ENCODE results near the gene ADGRL2.

ADGRL2 gene

DNA sequence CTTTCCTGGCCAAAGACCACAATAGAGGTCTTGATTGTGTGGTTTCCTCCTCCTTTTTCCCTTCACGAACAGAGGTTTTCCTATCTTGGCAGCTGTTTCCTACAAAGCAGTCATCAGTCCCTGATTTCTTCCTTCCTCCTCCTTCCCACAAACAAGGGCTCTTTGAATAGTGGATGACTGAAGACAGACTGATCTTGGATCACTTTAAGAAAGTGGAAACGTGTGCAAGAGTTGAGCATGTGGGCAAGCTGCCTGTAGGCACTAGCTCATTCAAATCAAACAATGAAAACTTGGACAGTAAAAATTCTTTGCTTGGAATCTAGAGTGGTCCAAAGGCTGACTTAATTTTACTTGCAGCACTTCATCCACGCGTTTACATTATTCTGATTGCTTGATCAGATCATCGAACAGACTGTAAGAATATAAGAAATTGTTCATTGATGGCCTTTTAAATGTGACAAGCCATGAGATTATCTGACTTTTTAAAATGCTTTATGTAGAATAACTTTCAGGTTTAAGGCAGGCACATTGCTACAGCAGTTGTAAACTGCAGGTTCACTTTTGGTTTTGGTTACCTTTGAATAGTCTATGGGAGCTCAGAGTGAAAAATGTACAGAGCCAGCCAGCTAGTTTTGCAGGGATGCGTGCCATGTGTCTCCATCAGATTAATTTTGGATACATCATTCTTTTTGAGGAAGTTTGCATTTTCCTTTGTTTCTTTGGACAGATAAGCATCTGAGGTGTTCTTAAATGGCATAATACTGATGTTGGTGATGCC lies 34.4 kb downstream of the ADGRL2 start:
- Histone ChIP-seq H3K79me2 (ENCODE audit: insufficient read depth, low read depth) (no peaks in the 10 kb centered on the region), H2AFZ (ENCODE audit: low read depth) (no peak overlapping the region), H3K9ac (no peak overlapping the region), H3K27ac (no peak overlapping the region), H3K4me3 (IDR thresholded peaks at IDR 0.05; ENCODE audit: insufficient read depth, low read depth, low read length) (no peak overlapping the region), H3K4me1 (ENCODE audit: low read depth, poor library complexity, severe bottlenecking) (no peaks in the 10 kb centered on the region), H3K4me2 (no peak overlapping the region), H4K20me1 (ENCODE audit: insufficient read depth) (no peaks in the 10 kb centered on the region), H3K36me3 (ENCODE audit: insufficient read depth) (no peaks in the 10 kb centered on the region), H3K27me3 (ENCODE audit: insufficient read depth, low read depth) (no peaks in the 10 kb centered on the region)
- TF ChIP-seq, protein P1, sequence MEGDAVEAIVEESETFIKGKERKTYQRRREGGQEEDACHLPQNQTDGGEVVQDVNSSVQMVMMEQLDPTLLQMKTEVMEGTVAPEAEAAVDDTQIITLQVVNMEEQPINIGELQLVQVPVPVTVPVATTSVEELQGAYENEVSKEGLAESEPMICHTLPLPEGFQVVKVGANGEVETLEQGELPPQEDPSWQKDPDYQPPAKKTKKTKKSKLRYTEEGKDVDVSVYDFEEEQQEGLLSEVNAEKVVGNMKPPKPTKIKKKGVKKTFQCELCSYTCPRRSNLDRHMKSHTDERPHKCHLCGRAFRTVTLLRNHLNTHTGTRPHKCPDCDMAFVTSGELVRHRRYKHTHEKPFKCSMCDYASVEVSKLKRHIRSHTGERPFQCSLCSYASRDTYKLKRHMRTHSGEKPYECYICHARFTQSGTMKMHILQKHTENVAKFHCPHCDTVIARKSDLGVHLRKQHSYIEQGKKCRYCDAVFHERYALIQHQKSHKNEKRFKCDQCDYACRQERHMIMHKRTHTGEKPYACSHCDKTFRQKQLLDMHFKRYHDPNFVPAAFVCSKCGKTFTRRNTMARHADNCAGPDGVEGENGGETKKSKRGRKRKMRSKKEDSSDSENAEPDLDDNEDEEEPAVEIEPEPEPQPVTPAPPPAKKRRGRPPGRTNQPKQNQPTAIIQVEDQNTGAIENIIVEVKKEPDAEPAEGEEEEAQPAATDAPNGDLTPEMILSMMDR (conservative IDR thresholded peaks at IDR 0.05; ENCODE audit: low read depth, low read length), result no peak

DNA sequence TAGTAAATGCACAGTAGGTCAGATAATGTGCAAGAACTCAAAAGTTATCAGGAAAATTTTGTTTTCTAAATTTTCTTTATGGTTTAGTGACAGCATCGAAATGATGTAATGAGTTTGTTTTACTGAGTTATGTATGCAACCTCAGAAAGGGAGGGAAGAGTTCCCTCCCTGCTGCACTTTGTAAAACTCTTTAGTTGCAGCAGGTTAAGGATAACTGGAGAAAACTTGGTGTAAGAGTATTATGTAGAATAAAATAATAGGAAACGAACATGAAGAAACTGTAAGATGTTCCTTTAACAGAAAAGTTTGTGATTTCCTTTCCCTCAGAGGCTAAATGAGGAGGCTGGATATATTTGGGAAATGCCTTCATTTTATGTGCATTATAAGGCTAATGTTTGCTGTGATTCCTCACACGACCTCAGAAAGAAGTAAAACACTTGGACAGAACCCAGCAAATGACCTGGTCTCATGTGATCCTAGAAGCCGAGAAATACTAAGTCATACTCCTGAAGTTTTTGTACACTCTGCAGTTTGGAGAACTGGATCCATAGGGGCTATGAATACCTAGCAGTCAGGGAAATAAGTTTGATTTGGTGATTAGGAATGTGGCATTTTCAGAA lies 35.4 kb downstream of the ADGRL2 start:
- TF ChIP-seq, protein P1 (conservative IDR thresholded peaks at IDR 0.05; ENCODE audit: low read depth, low read length), result no peak
- Histone ChIP-seq H3K27ac (no peak overlapping the region), H3K27me3 (ENCODE audit: insufficient read depth, low read depth) (no peaks in the 10 kb centered on the region), H2AFZ (ENCODE audit: low read depth) (no peak overlapping the region), H3K4me1 (ENCODE audit: low read depth, poor library complexity, severe bottlenecking) (no peaks in the 10 kb centered on the region), H3K4me2 (no peak overlapping the region), H4K20me1 (ENCODE audit: insufficient read depth) (no peaks in the 10 kb centered on the region), H3K79me2 (ENCODE audit: insufficient read depth, low read depth) (no peaks in the 10 kb centered on the region), H3K4me3 (IDR thresholded peaks at IDR 0.05; ENCODE audit: insufficient read depth, low read depth, low read length) (no peak overlapping the region), H3K36me3 (ENCODE audit: insufficient read depth) (no peaks in the 10 kb centered on the region), H3K9ac (no peak overlapping the region)

DNA sequence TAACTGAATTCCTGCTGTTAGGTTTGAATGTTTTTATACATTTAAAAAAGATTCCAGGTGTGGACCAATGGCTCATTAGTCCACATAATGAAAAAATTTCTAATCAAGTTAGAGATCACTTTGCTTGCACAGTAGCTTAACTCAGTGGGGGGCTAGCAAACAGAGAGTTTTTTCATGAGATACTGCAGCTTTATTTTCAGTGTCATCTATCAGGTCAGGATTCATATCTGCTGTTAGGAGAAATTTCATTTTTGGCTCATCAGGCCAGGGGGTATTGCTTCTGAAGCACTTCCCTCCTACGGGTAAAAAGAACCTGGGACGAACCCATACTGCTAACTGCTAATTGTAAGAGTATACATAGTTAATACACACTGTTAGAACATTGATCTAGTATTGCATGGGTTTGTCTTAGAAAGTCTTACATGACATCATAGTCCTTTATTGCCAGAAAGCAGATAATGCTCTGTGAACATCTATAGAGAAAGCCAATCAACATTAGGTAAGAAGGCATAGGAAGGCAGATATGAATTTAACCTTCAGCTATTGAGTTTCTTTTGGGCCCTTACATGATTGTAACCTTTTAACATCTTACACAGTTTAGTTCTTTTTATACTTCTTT lies 38.0 kb downstream of the ADGRL2 start:
- no peaks in the 10 kb centered on the region for H3K4me1 ChIP-seq (ENCODE audit: low read depth, poor library complexity, severe bottlenecking)
- no peak overlapping the region for H3K4me2 ChIP-seq
- no peaks in the 10 kb centered on the region for H3K27me3 ChIP-seq (ENCODE audit: insufficient read depth, low read depth)
- no peaks in the 10 kb centered on the region for H3K36me3 ChIP-seq (ENCODE audit: insufficient read depth)
- H3K79me2 ChIP-seq (ENCODE audit: insufficient read depth, low read depth), result no peaks in the 10 kb centered on the region
- H3K9ac ChIP-seq, result no peak overlapping the region
- TF ChIP-seq, protein P1 (conservative IDR thresholded peaks at IDR 0.05; ENCODE audit: low read depth, low read length), result no peak
- no peak overlapping the region for H3K27ac ChIP-seq
- no peak overlapping the region for H2AFZ ChIP-seq (ENCODE audit: low read depth)
- no peaks in the 10 kb centered on the region for H4K20me1 ChIP-seq (ENCODE audit: insufficient read depth)
- no peak overlapping the region for H3K4me3 ChIP-seq (IDR thresholded peaks at IDR 0.05; ENCODE audit: insufficient read depth, low read depth, low read length)

DNA sequence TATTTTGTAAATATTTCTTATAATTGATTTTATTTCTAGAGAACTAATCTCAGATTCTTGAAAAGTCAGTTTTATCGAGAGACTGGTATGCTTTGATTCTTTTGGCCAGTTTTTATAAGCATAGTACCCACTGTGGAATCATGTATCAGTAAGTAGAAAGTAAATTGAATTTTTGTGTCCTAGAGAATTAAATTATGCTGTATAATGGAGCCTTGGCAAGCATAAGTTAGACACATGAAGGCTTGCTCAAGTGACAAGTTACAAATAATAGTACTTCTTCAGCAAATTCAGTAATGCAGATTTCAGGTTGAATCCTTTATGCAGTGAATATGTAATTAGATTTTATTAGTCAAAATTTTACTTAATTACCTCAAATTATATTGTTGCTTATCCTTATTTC lies 40.1 kb downstream of the ADGRL2 start:
- no peaks in the 10 kb centered on the region for H3K36me3 ChIP-seq (ENCODE audit: insufficient read depth)
- H3K79me2 ChIP-seq (ENCODE audit: insufficient read depth, low read depth), result no peaks in the 10 kb centered on the region

More for the DNA sequence above, 40.1 kb downstream of the ADGRL2 start:
- Histone ChIP-seq H3K9ac (no peak overlapping the region), H3K4me3 (IDR thresholded peaks at IDR 0.05; ENCODE audit: insufficient read depth, low read depth, low read length) (no peak overlapping the region), H3K4me1 (ENCODE audit: low read depth, poor library complexity, severe bottlenecking) (no peaks in the 10 kb centered on the region), H3K4me2 (no peak overlapping the region), H3K27me3 (ENCODE audit: insufficient read depth, low read depth) (no peaks in the 10 kb centered on the region), H4K20me1 (ENCODE audit: insufficient read depth) (no peaks in the 10 kb centered on the region), H2AFZ (ENCODE audit: low read depth) (no peak overlapping the region), H3K27ac (no peak overlapping the region)
- TF ChIP-seq, protein P1 (conservative IDR thresholded peaks at IDR 0.05; ENCODE audit: low read depth, low read length), result no peak

Data from KMS-11 (cell line).